Activated CD4-positive, alpha-beta T cell treated with anti-CD3 and anti-CD28 coated beads for 4 hours (primary cell): ENCODE measurements around the gene TIMM17B.

Experiments used
- DNase-seq, 2 donors: peaks; one replicate each; pipeline ENCODE4 v3.0.0-alpha.2; 2020

Gene TIMM17B

GRCh38 chrX:48897625-48898306, at the start of gene TIMM17B, which contains the start of gene PQBP1:
TIMM17B (minus strand) TSS chrX:48897768; CDS start chrX:48897749, 19 bp downstream.
PQBP1 (plus strand) TSS chrX:48897930; CDS start chrX:48898510, 580 bp downstream.
- peak; percentile 83 for DNase-seq

GRCh38 chrX:48945517-48946348, 48.2 kb upstream of the TIMM17B start:
- DNase-seq = peak; percentile 44 to 51

- no peak for DNase-seq
Observed at GRCh38 chrX:48942895-48943294, 45.3 kb upstream of the TIMM17B start.

- no peak for DNase-seq
Observed at GRCh38 chrX:48940404-48940955, 42.9 kb upstream of the TIMM17B start.

GRCh38 chrX:48939524-48940228, 42.1 kb upstream of the TIMM17B start:
- no peak for DNase-seq

- peak in 1 of 2 donors; percentile 53 for DNase-seq
Observed at GRCh38 chrX:48938721-48939425, 41.3 kb upstream of the TIMM17B start.

- DNase-seq = peak; percentile 84 to 85
Observed at GRCh38 chrX:48937054-48937907, 39.7 kb upstream of the TIMM17B start.

- DNase-seq = no peak
Observed at GRCh38 chrX:48936429-48937053, 39.0 kb upstream of the TIMM17B start.

- DNase-seq = no peak
Observed at GRCh38 chrX:48935301-48935670, 37.7 kb upstream of the TIMM17B start.

GRCh38 chrX:48934581-48935300, 37.2 kb upstream of the TIMM17B start:
- DNase-seq = no peak

GRCh38 chrX:48933757-48934156, 36.2 kb upstream of the TIMM17B start:
- no peak for DNase-seq

GRCh38 chrX:48927736-48928382, 30.3 kb upstream of the TIMM17B start:
- DNase-seq = no peak

GRCh38 chrX:48927123-48927522, 29.6 kb upstream of the TIMM17B start:
- DNase-seq = no peak

GRCh38 chrX:48924270-48924669, 26.7 kb upstream of the TIMM17B start:
- DNase-seq = no peak

- DNase-seq = no peak
Observed at GRCh38 chrX:48923771-48924170, 26.2 kb upstream of the TIMM17B start.

- no peak for DNase-seq
Observed at GRCh38 chrX:48920718-48921104, 23.1 kb upstream of the TIMM17B start.

- no peak for DNase-seq
Observed at GRCh38 chrX:48919947-48920717, 22.6 kb upstream of the TIMM17B start.

GRCh38 chrX:48919360-48919841, 21.8 kb upstream of the TIMM17B start:
- DNase-seq = no peak
